GM08714 (cell line): ENCODE results near the gene TMEM220.

Experiments used
- H3K4me3 ChIP-seq: fragments of 200-500 bp; sonication (Bioruptor generic); 2 replicates; pipeline ENCODE4 v1.5.1; 2014; ENCODE audit warnings: mild to moderate bottlenecking, low read length, inconsistent platforms
- ZNF274 ChIP-seq: IDR thresholded peaks from 2 replicates; pipeline ENCODE4 v1.6.1; 2012; ENCODE audit warnings: mild to moderate bottlenecking, low read depth, low read length

TMEM220 gene

GRCh38 chr17:10681866-10682446, 47.9 kb downstream of the TMEM220 start:
- TF ChIP-seq ZNF274: no peak
- no peak overlapping the region for H3K4me3 ChIP-seq

- no peak overlapping the region for H3K4me3 ChIP-seq
- TF ChIP-seq ZNF274: no peak
These were observed 55.1 kb downstream of the TMEM220 start for GRCh38 chr17:10674704-10675103.

- TF ChIP-seq ZNF274: no peak
- no peak overlapping the region for H3K4me3 ChIP-seq
These were observed 56.5 kb downstream of the TMEM220 start for GRCh38 chr17:10673312-10673711.

GRCh38 chr17:10668775-10669174, 61.0 kb downstream of the TMEM220 start:
- TF ChIP-seq ZNF274: no peak

GRCh38 chr17:10666906-10667305, 62.9 kb downstream of the TMEM220 start:
- H3K4me3 ChIP-seq: no peak overlapping the region
- TF ChIP-seq ZNF274: no peak

More at GRCh38 chr17:10668775-10669174, 61.0 kb downstream of the TMEM220 start:
- no peak overlapping the region for H3K4me3 ChIP-seq

- no peak overlapping the region for H3K4me3 ChIP-seq
- no peak for TF ChIP-seq ZNF274
These were observed 65.3 kb downstream of the TMEM220 start for GRCh38 chr17:10664571-10664970.
